RCC 7860 (cell line): ENCODE results near the gene KDM1A.
"Not testable (repeated sequence)": the region's sequence is repeated elsewhere in the genome, so short reads cannot be mapped to it uniquely, and the experiment has no call there.

ENCODE experiments used
- DNase-seq: peaks from one replicate; pipeline ENCODE4 v3.0.0-alpha.2; 2015; ENCODE audit warnings: low spot score
- FAIRE-seq: peaks from 2 replicates; lab custom pipeline; 2012; peaks lifted over from hg19 to GRCh38; lab: Jason Lieb, UNC

Gene KDM1A

GRCh38 chr1:23010025-23010424, 9.2 kb upstream of the KDM1A start:
- FAIRE-seq, DNase-seq: not testable (repeated sequence)

GRCh38 chr1:23013657-23014056, 5.6 kb upstream of the KDM1A start:
- peak; percentile 59 for DNase-seq

GRCh38 chr1:23018661-23019093, 591 bp upstream of the KDM1A start:
- no peak for DNase-seq

More at GRCh38 chr1:23013657-23014056, 5.6 kb upstream of the KDM1A start:
- FAIRE-seq: no peak

GRCh38 chr1:23019863-23020625, 776 bp downstream of the KDM1A start:
- DNase-seq (no peak), FAIRE-seq (no peak)

More at GRCh38 chr1:23018661-23019093, 591 bp upstream of the KDM1A start:
- no peak for FAIRE-seq

GRCh38 chr1:23020706-23021405, 1.6 kb downstream of the KDM1A start:
- FAIRE-seq (no peak), DNase-seq (no peak)

GRCh38 chr1:23021834-23022233, 2.6 kb downstream of the KDM1A start:
- DNase-seq (no peak), FAIRE-seq (no peak)

- no peak for FAIRE-seq
- DNase-seq: no peak
These were observed 4.0 kb downstream of the KDM1A start for GRCh38 chr1:23023174-23023845.

GRCh38 chr1:23026568-23026967, 7.3 kb downstream of the KDM1A start:
- FAIRE-seq (no peak), DNase-seq (no peak)

- no peak for DNase-seq
- no peak for FAIRE-seq
These were observed 8.2 kb downstream of the KDM1A start for GRCh38 chr1:23027352-23027907.

- DNase-seq: no peak
- no peak for FAIRE-seq
These were observed 10.1 kb downstream of the KDM1A start for GRCh38 chr1:23029337-23029736.

- DNase-seq: no peak
- no peak for FAIRE-seq
These were observed 16.7 kb downstream of the KDM1A start for GRCh38 chr1:23035823-23036452.

- DNase-seq (no peak), FAIRE-seq (no peak)
These were observed 17.9 kb downstream of the KDM1A start for GRCh38 chr1:23037081-23037740.

- no peak for FAIRE-seq
- DNase-seq: no peak
These were observed 20.1 kb downstream of the KDM1A start for GRCh38 chr1:23039308-23039826.

- DNase-seq (no peak), FAIRE-seq (no peak)
These were observed 21.2 kb downstream of the KDM1A start for GRCh38 chr1:23040509-23040908.

GRCh38 chr1:23044035-23044434, 24.8 kb downstream of the KDM1A start:
- FAIRE-seq: no peak
- DNase-seq: no peak

GRCh38 chr1:23050201-23050600, 30.9 kb downstream of the KDM1A start:
- FAIRE-seq (no peak), DNase-seq (no peak)

GRCh38 chr1:23051290-23051909, 32.1 kb downstream of the KDM1A start:
- DNase-seq (no peak), FAIRE-seq (no peak)

- FAIRE-seq: no peak
- no peak for DNase-seq
These were observed 38.0 kb downstream of the KDM1A start for GRCh38 chr1:23057301-23057700.

GRCh38 chr1:23062271-23062670, 43.0 kb downstream of the KDM1A start:
- FAIRE-seq: no peak

GRCh38 chr1:23065385-23065784, 46.1 kb downstream of the KDM1A start:
- FAIRE-seq (no peak), DNase-seq (no peak)

More at GRCh38 chr1:23062271-23062670, 43.0 kb downstream of the KDM1A start:
- DNase-seq: no peak
